ENCODE data around the gene HES4.
"Not testable (repeated sequence)": the region's sequence is repeated elsewhere in the genome, so short reads cannot be mapped to it uniquely, and the experiment has no call there.

Gene HES4

DNA sequence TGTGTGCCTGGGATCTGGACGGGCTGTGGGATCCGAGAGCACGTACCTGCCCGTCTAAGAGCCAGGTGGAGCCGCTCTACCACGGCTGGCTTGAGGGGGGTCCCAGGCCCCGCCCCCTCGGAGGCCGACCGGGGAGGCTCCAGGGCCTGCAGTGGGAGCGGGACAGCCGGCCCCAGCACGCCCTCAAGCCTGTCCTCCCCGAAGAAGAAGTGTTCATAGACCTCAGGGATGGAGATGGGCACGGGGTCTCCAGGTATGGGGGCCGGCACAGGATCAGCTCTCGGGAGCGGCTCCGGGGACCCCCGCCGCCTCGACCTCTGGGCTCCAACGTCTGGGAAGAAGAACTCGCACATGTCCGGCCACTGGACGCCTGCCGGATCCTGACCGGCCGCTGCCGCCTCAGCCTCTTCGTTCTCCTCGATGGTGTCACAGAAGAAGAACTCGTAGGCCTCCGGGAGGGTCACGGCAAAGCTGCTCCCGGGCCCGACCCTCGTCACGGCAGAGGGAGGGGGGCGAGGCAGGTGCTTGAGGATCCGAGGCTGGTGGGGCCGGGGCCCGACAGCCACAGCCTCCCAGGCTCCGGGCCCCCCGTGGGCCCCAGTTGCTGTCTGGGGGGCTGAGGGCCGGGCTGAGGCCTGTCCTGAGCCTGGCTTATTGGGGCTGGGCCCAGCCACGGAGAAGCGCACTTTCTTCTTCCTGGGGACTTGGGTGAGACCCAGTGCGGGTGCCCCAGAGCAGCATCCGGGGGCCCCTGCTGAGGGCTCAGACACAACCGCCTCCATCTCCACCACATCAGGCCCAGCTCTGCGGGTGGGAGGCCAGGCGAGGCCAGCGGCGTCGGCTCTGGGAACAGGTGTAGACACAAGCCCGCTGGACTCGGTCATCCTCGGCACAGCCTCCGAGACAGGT, 20.8 kb downstream of the HES4 start:
- no peak for DNase-seq

DNA sequence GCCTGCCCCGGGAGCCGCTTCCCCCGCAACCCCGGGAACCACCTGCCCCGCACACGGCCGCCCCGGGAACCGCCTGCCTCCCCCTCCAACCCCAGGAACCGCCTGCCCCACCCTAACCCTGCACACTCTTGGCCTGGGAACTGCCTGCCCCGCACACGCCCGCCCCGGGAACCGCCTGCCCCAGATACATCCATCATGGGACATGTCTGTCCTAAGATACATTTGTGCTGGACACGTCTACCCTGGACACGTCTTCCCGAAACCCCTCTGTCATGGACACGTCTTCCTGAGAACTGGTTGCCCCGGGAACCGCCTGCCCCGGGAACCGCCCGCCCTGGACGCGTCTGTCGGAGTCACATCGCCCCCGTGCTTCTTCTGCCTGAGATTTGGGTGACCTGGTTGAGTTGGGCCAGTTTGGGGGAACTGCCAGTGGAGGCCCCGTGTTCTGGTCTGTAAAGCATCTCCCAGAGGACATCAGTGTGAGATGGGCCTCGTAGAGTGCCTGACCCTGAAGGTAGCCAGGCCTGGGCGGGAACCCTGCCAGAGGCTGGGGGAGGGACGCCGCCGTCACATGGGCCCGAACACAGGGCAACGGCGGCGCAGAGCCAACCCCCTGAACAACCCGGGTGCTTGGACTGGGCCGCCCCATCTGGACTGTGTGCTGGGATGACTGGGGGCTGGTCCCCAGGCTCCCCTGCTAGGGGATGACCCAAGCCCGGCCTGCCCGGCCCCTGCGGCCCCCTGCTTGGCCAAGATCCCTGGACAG, 21.6 kb downstream of the HES4 start:
- no peak for DNase-seq

DNA sequence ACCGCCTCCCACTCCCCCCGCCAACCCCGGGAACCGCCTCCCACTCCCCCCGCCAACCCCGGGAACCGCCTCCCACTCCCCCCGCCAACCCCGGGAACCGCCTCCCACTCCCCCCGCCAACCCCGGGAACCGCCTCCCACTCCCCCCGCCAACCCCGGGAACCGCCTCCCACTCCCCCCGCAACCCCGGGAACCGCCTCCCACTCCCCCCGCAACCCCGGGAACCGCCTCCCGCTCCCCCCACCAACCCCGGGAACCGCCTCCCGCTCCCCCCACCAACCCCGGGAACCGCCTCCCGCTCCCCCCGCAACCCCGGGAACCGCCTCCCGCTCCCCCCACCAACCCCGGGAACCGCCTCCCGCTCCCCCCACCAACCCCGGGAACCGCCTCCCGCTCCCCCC, 23.1 kb downstream of the HES4 start:
- DNase-seq: not testable (repeated sequence)

DNA sequence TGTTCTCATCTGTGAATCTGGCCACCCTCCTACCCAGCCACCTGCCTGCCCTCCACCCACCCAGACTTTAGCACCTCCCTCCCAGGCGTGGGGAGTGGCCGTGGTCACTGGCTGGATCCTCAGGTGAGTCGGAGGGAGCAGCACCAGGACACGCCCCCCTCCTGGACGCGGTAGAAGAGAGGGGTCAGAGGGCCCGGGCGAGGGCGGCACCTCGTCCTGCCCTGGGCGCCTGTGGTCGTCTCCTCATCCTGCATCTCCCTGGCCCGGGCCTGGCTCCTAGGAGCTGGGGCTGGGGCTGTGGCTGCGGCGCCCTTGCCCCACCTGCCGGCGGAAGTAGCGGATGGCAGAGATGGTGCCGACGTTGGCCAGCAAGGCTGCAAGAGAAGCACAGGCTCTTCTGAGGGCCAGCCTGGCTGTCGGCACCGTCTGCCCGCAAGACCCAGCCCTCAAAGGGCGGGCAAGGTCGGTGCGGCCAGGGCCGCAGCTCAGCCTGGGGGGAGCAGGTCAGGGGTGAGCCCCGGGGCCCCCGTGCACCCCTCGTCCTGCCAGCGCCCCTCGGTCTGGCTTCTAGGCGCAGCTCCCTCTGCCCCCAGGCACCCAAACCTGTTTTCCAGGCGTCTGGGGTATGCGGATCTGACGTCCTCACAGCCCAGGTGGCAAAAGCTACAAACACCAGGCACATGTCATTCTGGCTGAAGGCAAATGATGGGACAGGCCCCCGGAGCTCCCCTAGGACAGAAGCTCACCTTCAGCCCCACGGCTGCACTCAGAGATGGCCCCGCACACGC, 23.8 kb downstream of the HES4 start:
- DNase-seq: peak; percentile 78 to 83 (median 80)

DNA sequence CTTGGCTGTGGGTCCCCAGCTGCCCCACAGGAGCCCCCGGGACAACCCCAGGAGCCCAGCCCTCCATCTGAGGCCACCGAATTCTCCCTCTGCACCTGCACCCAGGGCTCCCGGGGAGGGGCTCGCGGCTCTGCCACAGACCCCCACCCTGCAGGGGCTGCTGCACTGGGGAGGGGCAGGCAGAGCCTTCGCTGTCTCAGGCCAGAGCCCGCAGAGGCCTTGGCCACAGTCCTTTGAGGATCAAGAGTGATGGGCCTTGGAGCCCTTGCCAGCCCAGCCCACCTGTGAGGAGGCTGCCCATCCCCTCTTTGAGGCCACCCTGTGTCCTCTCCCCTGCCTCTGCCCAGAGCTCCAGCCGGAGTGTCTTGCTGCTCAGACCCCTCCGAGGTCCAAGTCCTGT, 24.5 kb downstream of the HES4 start:
- DNase-seq: no peak

DNA sequence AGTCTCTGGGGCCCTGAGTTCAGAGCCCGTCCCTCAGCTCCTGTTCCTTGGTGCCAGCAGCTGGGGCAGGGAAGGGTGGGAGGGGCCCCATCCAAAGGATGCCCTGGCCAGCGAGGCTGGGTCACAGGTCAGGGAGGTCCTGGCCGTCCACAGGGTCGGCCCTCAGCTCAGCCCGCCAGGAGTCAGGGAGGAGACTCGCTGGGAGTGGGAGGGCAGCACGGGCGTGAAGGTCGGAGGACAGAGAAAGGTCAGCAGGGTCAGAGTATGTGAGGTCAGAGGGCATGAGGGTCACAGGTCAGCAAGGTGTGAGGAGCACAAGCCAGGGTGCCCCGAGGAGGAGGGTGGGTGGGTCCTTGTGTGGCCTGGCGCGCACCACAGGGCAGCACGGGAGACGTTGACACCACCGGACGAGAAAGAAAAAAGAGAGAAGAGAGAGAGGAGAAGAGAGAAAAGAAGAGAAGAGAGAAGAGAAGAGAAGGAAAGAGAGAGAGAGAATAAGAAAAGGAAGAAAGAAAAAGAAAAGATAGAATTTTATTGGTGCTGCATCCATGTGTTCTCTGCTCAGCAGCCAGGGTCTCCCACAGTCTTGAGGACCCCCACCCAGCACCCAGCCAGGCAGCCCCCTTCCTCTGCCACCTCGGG, 25.1 kb downstream of the HES4 start:
- no peak for DNase-seq

DNA sequence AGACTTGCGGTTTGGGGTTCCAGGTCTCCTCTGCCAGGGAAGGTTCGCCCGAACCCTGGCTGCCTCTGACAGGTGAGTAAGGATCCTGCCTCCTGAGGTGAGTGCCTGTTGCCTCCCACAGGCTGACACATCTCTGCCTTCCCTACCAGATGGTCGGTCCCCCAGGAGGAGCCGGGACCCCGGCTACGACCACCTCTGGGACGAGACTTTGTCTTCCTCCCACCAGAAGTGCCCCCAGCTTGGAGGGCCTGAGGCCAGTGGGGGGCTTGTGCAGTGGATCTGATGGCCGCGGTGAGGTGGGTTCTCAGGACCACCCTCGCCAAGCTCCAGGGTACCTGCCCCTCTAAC, 25.6 kb downstream of the HES4 start:
- no peak for DNase-seq

DNA sequence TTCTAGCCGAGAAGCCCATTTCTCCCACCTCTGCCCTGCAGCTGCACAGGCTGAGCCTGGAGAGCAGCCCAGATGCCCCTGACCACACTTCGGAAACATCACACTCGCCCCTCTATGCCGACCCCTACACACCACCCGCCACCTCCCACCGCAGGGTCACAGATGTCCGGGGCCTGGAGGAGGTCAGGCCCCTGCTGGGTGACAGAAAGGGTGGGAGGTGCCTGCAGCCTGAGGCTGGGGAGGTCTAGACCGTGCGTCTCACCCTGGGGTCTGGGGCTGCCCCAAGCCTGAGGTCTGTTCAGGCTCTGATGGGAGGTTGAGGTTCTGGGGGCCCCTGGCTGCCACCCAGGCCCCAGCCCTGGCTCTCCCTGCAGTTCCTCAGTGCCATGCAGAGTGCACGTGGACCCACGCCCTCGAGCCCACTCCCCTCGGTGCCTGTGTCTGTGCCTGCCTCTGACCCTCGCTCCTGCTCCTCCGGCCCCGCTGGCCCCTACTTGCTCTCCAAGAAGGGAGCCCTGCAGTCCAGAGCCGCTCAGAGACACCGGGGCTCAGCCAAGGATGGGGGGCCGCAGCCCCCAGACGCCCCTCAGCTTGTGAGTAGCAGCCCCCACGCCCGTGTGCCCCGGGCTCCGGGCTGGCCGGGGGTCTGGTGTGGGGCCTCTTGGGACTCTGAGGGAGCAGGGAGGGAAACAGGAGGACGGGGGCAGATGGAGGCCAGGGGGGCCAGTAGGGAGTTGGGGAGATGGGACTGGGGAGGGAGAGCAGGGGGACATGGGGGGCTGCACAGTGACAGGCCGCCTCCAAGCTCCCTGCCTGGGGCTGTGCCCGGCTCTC, 26.2 kb downstream of the HES4 start:
- DNase-seq: no peak

DNA sequence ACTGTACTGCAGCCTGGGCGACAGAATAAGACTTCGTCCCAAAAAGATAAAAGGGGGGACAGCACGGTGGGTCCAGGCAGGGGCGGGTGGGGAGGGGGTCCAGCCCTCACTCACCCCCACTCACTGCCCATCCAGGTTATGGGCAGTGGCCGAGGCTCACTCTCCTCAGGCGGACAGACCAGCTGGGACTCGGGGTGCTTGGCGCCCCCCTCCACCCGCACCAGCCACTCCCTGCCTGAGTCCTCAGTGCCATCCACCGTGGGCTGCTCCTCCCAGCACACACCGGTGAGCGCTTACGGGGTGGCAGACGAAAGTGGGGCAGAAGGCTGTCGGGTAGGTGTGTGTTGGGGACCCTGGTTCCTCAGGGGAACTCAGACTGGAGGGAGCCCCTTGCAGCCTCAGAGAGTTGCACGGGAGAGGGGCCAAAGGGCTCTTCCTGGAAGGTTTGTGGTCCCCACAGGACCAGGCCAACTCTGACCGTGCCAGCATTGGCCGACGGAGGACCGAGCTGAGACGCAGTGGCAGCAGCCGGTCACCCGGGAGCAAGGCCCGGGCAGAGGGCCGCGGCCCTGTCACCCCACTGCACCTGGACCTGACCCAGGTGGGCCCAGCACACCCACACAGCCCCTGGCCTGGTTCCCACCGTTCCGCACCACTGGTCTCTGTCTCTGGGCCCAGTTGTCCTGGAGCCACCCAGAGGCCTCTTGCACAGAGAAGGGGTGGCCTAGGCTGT, 27.0 kb downstream of the HES4 start:
- no peak for DNase-seq

DNA sequence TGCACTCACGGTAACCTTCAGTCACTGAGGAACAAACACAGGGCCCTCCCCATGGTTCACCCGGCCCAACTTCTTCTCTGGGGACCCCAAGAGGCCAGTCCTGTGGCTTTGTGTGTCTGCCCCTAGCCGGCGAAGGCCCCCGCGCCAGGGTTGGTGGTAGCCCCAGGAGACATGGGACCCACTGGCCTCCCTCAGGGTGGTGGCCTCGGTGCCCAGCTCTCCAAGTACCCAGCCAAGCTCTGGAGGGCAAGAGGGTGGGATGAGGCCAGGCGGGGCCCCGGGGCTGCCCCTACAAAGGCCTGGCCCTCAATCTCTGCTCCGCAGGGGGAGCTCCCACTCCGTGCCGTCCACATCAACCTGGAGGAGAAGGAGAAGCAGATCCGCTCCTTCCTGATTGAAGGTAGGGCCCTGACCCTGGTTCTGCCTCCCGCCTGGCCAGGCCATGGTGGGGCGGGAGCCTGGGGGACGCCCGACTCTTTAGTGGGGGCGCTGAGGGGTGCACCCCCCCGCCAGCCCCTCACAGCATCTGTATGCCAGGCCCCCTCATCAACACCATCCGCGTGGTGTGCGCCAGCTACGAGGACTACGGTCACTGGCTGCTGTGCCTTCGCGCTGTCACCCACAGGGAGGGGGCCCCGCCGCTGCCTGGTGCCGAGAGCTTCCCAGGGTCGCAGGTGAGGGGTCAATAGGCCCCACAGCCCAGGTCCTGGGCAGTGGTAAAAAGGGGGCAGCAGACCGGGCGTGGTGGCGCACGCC, 28.0 kb downstream of the HES4 start:
- DNase-seq: no peak

DNA sequence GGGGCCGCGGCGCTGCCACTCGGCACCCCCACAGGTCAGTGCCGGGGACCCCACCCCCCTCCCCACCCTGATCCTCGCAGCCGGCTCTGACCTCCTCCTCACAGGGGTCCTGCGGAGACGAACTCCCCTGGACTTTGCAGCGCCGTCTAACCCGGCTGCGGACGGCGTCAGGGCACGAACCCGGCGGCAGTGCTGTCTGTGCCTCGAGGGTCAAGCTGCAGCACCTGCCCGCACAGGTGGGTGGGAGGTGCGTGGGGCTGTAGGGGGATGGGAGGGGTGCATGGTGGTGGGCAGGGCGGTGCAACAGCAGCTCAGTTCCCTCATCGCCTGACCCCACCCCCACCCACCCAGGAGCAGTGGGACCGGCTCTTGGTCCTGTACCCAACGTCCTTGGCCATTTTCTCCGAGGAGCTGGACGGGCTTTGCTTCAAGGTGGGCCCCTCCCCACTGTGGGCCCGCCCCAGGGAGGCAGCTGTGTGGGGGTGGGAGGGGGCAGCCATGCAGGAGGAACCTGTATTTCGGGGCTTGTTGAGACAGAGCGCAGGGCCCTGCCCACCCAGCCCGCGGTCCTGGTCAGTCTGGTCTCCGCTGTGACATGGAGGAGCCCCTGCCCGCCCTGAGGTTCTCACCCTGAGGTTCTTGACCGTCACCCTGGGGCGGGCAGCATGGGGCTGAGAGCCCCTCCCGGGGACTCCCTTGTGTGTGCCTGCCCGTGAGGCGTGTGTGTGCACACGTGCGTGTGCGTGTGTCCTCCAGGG, 28.7 kb downstream of the HES4 start:
- DNase-seq: peak in 1 of 3 experiments; percentile 11

DNA sequence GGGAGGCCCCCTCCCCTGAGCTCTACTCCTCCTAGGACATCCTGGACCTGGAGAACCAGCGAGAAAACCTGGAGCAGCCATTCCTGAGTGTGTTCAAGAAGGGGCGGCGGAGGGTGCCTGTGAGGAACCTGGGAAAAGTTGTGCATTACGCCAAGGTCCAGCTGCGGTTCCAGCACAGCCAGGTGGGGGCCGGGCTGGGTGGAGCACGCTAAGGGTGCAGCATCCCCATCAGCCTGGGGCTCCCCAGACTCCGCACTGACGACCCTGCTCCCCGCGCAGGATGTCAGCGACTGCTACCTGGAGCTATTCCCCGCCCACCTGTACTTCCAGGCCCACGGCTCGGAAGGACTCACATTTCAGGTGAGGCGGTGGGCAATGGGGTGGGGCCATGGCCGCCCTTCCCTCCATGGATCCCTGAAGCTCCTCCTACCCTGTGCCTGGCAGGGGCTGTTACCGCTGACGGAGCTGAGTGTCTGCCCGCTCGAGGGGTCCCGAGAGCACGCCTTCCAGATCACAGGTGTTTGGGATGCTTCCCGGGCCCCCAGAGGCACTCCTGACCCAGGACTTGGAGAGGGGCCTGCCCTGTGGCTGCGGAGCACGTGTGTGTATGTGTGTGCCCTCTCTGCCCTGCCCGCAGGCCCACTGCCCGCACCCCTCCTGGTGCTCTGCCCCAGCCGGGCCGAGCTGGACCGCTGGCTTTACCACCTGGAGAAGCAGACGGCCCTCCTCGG, 29.5 kb downstream of the HES4 start:
- DNase-seq: no peak

DNA sequence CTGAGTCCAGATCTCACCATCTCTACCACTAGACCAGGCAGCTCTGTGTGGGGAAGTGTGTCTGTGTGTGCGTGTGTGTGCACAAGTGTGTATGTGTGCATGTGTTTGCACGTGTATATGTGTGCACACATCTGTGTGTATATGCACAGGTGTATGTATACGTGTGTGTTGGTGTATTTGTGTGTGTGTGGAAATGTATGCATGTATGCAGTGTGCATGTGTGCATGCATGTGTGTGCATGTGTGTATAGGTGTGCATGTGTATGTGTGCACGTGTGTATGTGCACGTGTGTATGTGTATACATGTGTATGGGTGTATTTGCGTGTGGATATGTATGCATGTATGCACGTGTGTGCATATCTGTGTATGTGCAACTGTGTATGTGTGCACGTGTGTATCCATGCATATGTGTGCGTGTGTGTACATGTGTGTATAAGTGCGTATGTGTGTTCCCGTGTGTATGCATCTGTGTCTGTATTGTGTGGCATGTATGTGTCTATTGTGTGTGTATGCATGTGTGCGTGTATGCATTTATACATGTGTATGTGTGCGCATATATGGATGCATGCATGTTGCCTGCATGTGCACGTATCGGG, 30.5 kb downstream of the HES4 start:
- DNase-seq: no peak

DNA sequence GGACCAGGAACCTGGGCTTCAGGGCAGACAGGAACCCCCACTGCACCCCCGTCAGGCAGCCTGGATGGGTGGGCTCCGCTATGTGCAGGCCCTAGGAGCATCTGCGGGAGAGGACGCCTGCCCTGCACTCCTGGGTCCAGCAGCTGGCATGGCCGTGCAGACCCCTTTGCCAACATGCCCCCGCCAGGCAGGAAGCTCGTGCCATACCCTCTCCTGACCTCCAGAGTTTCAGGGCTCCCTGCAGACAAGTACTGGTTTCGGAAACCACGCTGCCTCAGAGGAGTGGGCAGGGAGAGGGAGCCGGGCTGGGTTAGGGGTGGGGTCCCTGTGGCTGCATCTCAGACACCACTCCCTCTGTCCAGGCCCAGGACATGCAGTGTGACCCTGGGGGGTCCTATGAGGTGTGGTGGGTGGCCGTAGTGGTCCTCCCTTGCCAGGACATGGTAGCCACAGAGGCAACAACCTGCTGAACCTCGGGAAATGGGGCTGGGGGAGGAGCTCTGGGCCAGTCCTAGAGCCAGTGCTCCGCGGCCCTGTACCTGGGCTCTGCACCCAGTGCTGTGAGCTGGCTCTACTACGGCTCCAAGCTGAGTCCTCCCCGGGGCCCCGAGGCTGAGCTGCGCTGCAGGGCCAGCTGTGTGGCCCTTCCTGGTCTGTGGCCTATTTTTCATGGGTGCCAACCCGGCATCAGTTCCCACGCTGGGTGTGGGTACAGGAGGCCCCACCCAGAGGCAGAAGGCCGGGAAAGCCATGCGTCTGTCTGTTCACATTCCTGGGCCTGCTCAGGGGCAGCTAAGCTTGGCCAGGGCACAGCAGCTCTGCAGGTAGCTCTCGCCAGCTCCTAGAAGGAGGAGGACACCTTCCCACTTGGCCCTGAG, 32.2 kb downstream of the HES4 start:
- DNase-seq: no peak

DNA sequence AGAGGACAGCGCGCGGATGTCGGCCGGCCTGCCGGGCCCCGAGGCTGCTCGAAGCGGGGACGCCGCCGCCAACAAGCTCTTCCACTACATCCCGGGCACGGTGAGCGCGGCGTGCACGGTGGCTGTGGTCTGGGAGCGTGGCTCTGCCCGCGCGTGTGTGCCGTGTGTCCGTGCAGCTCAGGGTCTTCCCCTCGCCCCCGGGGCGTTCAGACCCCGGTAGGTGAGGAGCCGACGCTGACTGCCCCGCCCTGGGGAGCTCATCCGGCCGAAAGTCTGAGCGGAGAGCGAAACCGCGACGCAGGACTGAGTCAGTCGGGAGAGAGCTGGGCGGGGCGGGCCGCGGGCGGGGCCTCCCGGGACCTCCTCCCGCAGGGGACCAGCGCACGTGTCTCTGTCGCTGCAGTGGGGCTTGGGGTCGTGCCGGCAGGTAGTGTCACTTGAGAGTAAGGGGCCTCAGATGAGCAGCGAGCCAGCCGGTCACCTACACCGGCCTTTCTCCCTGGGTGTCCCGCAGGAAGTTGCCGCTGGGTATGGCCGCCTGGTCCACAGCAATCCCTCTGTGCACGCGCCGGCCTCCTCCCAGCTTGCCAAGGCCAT, 33.1 kb downstream of the HES4 start:
- peak; percentile 26 to 54 (median 31) for DNase-seq

DNA sequence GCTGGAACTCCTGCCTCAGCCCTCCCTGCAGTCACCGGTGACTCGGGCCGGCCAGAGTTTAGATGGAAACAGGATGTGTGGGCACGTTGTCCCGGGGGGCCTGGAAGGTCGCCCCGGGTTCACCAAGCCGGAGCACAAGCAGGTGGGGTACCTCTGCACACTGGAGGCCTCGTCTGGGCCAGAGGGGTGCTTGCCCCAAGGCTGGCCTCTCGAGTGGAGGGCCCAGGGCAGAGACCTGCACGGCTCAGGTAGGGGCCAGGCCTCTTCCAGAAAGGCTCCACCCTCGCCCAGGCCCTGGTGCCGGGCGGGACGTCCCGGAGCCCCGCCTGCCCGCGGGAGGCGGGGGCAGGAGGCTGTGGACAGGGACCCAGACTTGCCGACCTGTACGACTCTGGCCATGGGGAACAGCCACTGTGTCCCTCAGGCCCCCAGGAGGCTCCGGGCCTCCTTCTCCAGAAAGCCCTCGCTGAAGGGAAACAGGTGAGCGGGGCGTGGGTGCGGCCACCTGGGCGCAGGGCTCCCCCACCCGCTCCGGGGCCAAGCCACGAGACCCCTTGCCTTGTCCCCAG, 33.7 kb downstream of the HES4 start, which contains the start of gene PLEKHN1:
Gene PLEKHN1 (plus strand): TSS at position 348 of the 569 bp plus-strand sequence. CDS start 50 bp downstream, at position 398.
- DNase-seq: no peak

Data from NCI-H1417 (cell line).